Measurements from ENCODE around the gene BLNK.
"Not testable (repeated sequence)": the region's sequence is repeated elsewhere in the genome, so short reads cannot be mapped to it uniquely, and the experiment has no call there.

BLNK gene

GRCh38 chr10:96218826-96219225 lies 52.5 kb downstream of the BLNK start:
- no peak for DNase-seq

DNA sequence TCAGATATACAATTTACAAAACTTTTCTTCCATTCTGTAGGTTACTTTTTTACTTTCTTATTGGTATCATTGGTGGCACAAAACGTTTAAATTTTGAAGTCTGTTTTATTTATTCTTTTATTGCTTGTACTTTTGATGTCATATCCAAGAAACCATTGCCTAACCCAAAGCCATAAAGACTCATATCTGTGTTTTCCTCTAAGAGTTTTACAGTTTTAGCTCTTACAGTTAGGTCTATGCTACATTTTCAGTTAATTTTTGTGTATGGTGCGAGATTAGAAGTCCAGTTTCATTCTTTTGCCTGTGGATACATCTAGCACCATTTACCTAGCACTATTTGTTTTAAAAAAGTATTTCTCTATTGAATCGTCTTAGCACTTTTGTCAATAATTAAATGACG lies 53.7 kb downstream of the BLNK start:
- DNase-seq = no peak

GRCh38 chr10:96216775-96217174 lies 54.6 kb downstream of the BLNK start:
- no peak for DNase-seq

DNA sequence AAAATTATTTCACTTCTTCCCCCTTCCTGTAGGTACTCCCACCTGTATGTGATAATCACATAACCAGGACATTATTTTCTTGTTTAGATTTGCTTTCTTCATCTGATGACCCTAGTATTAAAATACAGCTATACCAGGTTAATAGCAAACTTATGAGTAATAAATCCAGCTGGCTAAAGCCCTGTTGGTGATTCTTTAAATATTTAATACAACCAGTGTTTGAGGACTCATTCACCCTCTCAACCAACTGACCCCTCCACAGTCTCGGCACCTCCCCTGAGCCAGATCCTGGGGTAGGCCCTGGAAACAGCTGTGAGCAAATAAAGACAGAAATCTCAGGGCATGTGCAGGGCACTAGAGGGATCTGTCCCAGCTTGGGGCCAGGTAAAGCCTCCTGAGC lies 58.5 kb downstream of the BLNK start:
- no peak for DNase-seq

DNA sequence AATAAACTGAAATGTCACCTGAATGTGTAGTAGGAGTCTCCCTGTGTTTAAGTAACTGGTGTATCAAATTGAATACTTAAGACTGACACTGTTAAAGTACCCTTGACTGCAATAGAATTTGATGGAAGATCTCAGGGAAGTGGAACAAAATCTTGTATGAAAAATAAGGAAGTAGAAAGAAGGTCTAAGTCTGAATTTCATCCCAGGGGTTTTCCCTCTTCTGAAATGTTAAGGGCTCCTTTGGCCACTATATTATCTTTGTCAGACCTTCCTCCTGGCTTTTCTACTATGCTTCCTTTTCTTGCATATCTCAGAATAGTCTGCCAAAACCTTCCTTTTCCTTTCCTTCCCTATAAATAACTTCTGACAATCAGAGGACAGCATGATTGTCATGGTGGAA lies 59.6 kb downstream of the BLNK start:
- no peak for DNase-seq

DNA sequence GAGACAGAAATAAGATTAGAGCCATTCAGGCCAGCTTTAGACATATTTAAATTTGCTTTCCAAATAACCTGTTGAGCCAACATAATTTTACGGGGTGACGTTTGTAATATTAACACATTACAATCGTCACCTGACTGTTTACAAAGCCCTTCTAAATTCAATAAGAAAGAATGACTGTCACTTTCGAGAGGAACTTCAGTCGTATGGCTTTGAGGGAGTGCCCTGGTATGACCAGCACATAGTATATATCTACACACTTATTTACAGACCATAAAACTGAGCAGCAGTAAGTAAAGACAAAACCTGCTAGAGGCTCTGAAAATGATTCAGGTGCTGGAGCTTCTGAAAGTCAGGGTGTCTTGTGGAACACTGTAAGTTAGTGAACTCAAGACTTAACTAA lies 62.4 kb downstream of the BLNK start:
- DNase-seq = no peak

- DNase-seq = no peak
These were observed 63.1 kb downstream of the BLNK start for GRCh38 chr10:96208271-96208670.

DNA sequence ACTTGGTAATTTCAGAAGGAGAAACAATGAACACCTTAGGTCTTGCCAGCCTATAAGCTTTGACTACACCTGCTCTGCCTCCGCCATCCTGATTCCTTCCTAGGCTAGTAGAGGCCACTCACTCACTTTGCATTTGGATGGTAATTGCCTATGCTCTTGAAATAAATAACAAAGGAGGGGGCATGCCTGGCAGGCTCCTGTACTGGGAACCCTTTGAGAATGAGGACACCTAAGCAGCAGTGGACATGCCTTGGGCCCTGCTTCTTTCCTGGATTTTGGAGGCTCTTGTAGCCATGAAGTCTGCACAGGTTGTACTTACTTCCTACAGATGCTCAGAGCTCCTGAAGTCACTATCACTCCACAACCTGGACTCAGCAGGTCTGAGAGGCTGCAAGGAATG lies 65.8 kb downstream of the BLNK start:
- no peak for DNase-seq

DNA sequence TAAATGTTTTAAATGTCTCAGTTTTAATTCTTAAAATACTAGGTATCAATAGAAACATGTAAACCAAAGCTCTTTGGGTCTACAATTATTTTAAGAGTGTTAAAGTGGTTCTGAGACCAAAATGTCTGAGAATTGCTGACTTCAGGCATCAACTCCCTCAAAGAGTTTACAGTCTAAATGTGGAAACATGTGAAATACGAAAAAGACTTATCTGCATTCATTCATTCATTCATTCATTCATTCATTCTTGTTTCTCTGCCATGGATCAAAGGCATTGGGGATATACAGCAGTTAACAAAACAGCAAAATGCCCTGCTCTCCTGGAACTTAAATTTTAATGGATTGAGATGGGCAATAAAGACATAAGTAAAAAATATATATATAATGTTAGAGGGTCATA lies 69.8 kb downstream of the BLNK start:
- no peak for DNase-seq

- DNase-seq = not testable (repeated sequence)
These were observed 81.9 kb downstream of the BLNK start for GRCh38 chr10:96189505-96189904.

DNA sequence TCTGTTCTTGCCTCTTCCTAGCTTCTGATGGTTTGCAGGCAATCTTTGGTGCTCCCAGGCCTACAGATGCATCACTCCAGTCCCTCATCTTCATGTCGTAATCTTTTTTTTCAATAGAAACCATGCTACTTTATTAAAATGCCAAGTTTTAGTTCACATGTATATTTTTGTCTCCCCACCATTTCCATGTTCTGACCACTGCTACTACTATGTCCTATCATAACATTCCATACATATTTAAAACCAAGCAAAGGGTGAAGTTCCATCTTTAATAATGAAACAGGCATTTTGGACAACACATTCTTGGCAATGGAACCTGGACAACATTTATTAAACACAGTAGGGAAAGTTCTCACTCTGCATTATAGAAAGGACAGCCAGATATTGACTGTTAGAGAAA lies 82.5 kb downstream of the BLNK start:
- no peak for DNase-seq

DNA sequence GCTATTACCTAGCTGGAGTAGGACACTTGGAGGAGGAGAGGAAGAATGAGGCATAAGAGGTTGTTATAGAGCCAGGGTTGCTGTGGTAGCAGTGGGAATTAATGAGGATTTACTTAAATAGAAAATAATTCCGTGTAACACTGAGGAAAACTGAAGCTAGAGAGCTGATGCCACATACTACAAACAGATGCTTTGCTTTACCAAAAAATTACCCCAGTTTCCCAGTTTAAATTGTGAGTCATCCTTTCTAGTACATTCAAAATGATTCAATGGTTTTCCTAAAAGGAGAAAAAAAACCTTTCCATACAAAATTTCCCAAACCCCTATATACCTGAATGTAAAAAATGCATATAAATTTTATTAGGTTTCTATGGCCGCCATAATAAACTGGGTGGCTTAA lies 82.9 kb downstream of the BLNK start:
- no peak for DNase-seq

DNA sequence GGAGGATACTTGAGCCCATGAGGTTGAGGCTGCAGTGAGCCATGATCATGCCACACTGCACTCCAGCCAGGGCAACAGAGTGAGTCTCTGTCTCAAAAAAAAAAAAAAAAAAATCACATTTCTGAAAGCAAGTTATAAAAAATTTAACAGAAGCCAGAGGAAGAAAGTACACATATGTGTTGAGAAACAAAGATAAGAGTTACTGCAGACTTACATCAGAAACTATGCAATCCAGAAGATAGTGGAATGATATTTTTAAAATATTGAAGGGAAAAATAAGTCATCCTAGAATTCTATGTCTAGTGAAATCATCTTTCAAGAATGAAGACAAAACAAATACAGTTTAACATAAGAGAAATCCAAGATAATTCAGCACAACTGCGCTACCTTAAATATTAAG lies 94.4 kb downstream of the BLNK start:
- DNase-seq = no peak

- no peak for DNase-seq
These were observed 98.7 kb downstream of the BLNK start for GRCh38 chr10:96172666-96173065.

DNA sequence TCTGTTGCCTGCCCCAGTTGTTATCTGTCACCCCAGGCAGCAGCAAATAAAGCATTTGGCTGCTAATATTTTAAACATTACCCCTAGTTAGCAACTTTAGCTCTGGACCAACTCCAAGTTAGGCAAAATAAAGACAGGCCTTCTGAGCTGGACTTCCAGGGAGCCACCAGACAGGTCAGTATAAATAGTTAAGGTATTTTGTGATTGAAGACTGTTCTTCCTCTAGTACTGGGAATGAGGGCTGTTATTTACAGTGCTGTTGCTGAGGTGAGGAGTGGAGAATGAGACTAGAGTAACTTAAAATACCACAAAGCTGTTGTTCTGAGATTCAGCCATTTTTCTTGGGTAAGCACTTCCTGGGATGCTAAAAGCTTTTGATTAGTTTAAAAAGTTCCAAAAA lies 101.1 kb downstream of the BLNK start:
- no peak for DNase-seq

DNA sequence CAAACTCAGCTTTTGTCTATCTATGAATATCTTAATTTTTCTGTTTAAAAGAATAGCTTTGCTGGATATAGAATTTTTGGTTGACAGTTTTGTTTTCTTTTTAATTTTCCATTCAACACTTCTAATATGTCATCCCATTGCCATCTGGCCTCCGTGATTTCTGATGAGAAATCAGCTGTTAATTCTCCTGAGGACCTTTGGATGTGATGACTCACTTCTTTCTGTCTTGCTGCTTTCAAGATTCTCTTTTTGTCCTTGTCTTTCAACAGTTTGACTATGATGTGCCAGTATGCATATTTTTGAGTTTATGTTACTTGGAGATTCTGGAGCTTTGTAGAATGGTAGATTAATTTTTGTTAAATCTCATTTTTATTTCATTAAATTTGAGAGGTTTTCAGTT lies 102.8 kb downstream of the BLNK start:
- DNase-seq = no peak

- DNase-seq = no peak
These were observed 105.6 kb downstream of the BLNK start for GRCh38 chr10:96165726-96166125.

- DNase-seq = no peak
These were observed 118.3 kb downstream of the BLNK start for GRCh38 chr10:96153070-96153469.

GRCh38 chr10:96152437-96152836 lies 118.9 kb downstream of the BLNK start:
- no peak for DNase-seq
